GM11168 (cell line): Measurements from ENCODE around the gene CYB561.

Experiments used
- in situ Hi-C: fragments of 300-500 bp; cut with MboI; formaldehyde crosslinking; loops from one replicate; pipeline ENCODE4 v1.12.0; 2022; ENCODE audit warnings: low sequenced_read_pairs; ENCODE audit not compliant: unreplicated experiment

CYB561 gene

GRCh38 chr17:63445954-63446752 is at the start of gene CYB561:
Gene CYB561 (minus strand): TSS chr17:63446306. CDS start chr17:63437547, 8,759 bp downstream.
- in situ Hi-C loops = no loop called here

- in situ Hi-C loops = no loop called here
Observed at GRCh38 chr17:63495491-63495890, 49.4 kb upstream of the CYB561 start.

- in situ Hi-C loops = no loop called here
Observed at GRCh38 chr17:63494300-63494928, 48.3 kb upstream of the CYB561 start.

- in situ Hi-C loops = no loop called here
Observed at GRCh38 chr17:63493411-63493810, 47.3 kb upstream of the CYB561 start.

- in situ Hi-C loops = no loop called here
Observed at GRCh38 chr17:63492940-63493339, 46.8 kb upstream of the CYB561 start.

GRCh38 chr17:63491977-63492618 is 46.0 kb upstream of the CYB561 start:
- in situ Hi-C loops = no loop called here

GRCh38 chr17:63491413-63491812 is 45.3 kb upstream of the CYB561 start:
- in situ Hi-C loops = no loop called here

- in situ Hi-C loops = no loop called here
Observed at GRCh38 chr17:63490858-63491400, 44.8 kb upstream of the CYB561 start.

- in situ Hi-C loops = no loop called here
Observed at GRCh38 chr17:63490329-63490728, 44.2 kb upstream of the CYB561 start.

GRCh38 chr17:63489291-63489690 is 43.2 kb upstream of the CYB561 start:
- in situ Hi-C loops = no loop called here

- in situ Hi-C loops = no loop called here
Observed at GRCh38 chr17:63488851-63489250, 42.7 kb upstream of the CYB561 start.

GRCh38 chr17:63487014-63487339 is 40.9 kb upstream of the CYB561 start:
- in situ Hi-C loops = no loop called here

GRCh38 chr17:63486317-63487013 is 40.4 kb upstream of the CYB561 start:
- in situ Hi-C loops = no loop called here

GRCh38 chr17:63483655-63484575 is 37.8 kb upstream of the CYB561 start:
- in situ Hi-C loops = no loop called here

- in situ Hi-C loops = no loop called here
Observed at GRCh38 chr17:63483038-63483437, 36.9 kb upstream of the CYB561 start.

- in situ Hi-C loops = no loop called here
Observed at GRCh38 chr17:63482509-63482908, 36.4 kb upstream of the CYB561 start.

- in situ Hi-C loops = no loop called here
Observed at GRCh38 chr17:63481488-63481870, 35.4 kb upstream of the CYB561 start.

- in situ Hi-C loops = no loop called here
Observed at GRCh38 chr17:63480826-63481487, 34.9 kb upstream of the CYB561 start.

- in situ Hi-C loops = no loop called here
Observed at GRCh38 chr17:63480192-63480784, 34.2 kb upstream of the CYB561 start.
